GM10266 (cell line): ENCODE results near the gene RPL7L1.
"Not testable (repeated sequence)": the region's sequence is repeated elsewhere in the genome, so short reads cannot be mapped to it uniquely, and the experiment has no call there.

Experiments
- DNase-seq: peaks from one replicate; pipeline ENCODE4 v3.0.0; 2012; ENCODE audit errors: extremely low spot score
- TF ChIP-seq, protein P1 (sequence below): IDR thresholded peaks from 2 replicates; pipeline ENCODE4 v1.5.1; 2012; ENCODE audit warnings: mild to moderate bottlenecking, low read depth; ENCODE audit not compliant: control insufficient read depth, insufficient read depth; ENCODE audit errors: missing control alignments

Gene RPL7L1

GRCh38 chr6:42873313-42873712 lies 6.1 kb upstream of the RPL7L1 start:
- no peak for DNase-seq
- TF ChIP-seq, protein P1, sequence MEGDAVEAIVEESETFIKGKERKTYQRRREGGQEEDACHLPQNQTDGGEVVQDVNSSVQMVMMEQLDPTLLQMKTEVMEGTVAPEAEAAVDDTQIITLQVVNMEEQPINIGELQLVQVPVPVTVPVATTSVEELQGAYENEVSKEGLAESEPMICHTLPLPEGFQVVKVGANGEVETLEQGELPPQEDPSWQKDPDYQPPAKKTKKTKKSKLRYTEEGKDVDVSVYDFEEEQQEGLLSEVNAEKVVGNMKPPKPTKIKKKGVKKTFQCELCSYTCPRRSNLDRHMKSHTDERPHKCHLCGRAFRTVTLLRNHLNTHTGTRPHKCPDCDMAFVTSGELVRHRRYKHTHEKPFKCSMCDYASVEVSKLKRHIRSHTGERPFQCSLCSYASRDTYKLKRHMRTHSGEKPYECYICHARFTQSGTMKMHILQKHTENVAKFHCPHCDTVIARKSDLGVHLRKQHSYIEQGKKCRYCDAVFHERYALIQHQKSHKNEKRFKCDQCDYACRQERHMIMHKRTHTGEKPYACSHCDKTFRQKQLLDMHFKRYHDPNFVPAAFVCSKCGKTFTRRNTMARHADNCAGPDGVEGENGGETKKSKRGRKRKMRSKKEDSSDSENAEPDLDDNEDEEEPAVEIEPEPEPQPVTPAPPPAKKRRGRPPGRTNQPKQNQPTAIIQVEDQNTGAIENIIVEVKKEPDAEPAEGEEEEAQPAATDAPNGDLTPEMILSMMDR = no peak

DNA sequence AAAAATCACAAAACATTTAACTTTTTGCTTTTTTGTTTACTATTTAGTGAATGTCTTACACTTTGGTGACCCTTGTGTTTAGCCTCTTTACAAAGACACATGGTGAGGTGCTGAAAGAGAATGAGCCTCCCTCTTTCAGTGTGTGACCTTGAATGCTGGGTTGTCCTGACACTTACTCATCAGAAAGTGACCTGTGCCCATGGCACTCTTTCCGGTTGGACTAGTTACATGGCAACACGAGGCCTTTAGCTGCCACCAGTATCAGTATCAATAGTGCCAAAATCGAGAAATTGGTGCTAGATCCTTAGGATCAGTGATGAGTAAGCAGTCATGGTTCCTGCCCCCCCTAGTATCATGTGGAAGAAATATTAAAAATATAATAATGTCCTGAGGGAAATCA lies 1.7 kb upstream of the RPL7L1 start:
- DNase-seq = no peak
- TF ChIP-seq, protein P1 = no peak

- DNase-seq = not testable (repeated sequence)
Measured at GRCh38 chr6:42880240-42880817, 913 bp downstream of the RPL7L1 start.

- not testable (repeated sequence) for DNase-seq
Measured at GRCh38 chr6:42880871-42881270, 1.5 kb downstream of the RPL7L1 start.

- TF ChIP-seq, protein P1 = no peak
- no peak for DNase-seq
Measured at GRCh38 chr6:42885702-42886101, 6.3 kb downstream of the RPL7L1 start.

GRCh38 chr6:42888201-42888600 lies 8.8 kb downstream of the RPL7L1 start:
- DNase-seq = not testable (repeated sequence)

DNA sequence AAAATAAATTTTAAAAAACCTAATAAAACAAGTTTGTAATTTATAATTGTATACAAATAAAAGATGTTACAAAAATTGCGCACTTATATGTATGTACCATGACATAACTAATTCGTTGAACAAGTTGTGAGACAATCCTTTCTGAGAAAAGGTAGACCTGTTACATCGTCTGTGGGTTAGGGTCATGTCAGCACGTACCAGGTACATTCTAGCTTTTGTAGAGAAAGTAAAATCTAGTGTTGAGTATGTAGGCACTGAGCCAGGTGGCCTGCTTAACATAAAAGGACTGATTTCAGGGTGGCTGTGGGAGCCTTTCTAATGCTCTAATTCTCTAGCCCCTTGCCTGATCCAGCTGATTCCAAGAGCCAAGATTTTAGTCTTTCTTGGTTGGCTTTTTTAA lies 10.4 kb downstream of the RPL7L1 start:
- DNase-seq = no peak
- TF ChIP-seq, protein P1 = no peak

GRCh38 chr6:42890311-42891198 lies 11.1 kb downstream of the RPL7L1 start:
- TF ChIP-seq, protein P1 = no peak
- peak; percentile 89 for DNase-seq
